Measurements from ENCODE around the gene RMC1. TPM values are rescaled to one million over a fixed set of nuclear protein-coding genes. Genes with fewer than 3 reads are reported as not detected.
A peak's percentile ranks its signal among the peaks of the same experiment; 100 is the strongest.
"Not testable (repeated sequence)": the region's sequence is repeated elsewhere in the genome, so short reads cannot be mapped to it uniquely, and the experiment has no call there.

The RMC1 gene
- total RNA-seq, 4 donors from 2014 or later = 17.9 to 34.1 (median 28.9) TPM

DNA sequence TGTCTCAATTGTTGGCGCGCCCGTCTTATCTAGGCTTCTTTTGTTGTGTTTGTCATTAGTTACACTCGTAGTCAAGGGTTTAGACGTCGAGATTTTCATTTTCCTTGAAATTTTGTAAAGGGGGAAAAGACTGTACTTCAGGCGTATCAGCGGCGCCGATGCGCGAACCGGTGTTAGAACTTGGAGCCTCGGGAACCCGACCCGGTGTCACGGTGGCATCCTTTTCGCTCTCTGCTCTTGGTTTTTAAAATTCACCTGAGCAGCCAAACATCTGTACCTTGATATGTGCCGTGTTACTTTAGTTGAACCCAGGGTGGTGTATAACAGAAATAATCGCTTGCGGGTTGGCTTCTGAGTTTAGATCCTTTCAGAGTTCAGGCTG lies 643 bp downstream of the RMC1 start:
- no peak for ATAC-seq
- peaks cover 6 to 54% (median 10%) of the 10 kb centered on the region in 3 donors for H3K4me1 ChIP-seq
- H3K9me3 ChIP-seq = no peaks in the 10 kb centered on the region
- H3K27ac ChIP-seq = peak overlapping the region; percentile 36 to 96 (median 92)
- WGBS, 2 donors (ENCODE audit: low coverage in 1 of 2) = 2 to 3% methylated on average over 15 to 16 of the region's 21 CpGs
- H3K27me3 ChIP-seq = no peaks in the 10 kb centered on the region
- H3K4me3 ChIP-seq = peak overlapping the region; percentile 92 to 98
- H3K36me3 ChIP-seq = peaks cover 0 to 28% of the 10 kb centered on the region in 2 donors
- no peak for TF ChIP-seq EP300 (IDR thresholded peaks at IDR 0.05)
- no peak for TF ChIP-seq POLR2AphosphoS5 (IDR thresholded peaks at IDR 0.05)
- no peak for TF ChIP-seq POLR2A (IDR thresholded peaks at IDR 0.05)
- TF ChIP-seq, protein P1, sequence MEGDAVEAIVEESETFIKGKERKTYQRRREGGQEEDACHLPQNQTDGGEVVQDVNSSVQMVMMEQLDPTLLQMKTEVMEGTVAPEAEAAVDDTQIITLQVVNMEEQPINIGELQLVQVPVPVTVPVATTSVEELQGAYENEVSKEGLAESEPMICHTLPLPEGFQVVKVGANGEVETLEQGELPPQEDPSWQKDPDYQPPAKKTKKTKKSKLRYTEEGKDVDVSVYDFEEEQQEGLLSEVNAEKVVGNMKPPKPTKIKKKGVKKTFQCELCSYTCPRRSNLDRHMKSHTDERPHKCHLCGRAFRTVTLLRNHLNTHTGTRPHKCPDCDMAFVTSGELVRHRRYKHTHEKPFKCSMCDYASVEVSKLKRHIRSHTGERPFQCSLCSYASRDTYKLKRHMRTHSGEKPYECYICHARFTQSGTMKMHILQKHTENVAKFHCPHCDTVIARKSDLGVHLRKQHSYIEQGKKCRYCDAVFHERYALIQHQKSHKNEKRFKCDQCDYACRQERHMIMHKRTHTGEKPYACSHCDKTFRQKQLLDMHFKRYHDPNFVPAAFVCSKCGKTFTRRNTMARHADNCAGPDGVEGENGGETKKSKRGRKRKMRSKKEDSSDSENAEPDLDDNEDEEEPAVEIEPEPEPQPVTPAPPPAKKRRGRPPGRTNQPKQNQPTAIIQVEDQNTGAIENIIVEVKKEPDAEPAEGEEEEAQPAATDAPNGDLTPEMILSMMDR (IDR thresholded peaks at IDR 0.05) = no peak

DNA sequence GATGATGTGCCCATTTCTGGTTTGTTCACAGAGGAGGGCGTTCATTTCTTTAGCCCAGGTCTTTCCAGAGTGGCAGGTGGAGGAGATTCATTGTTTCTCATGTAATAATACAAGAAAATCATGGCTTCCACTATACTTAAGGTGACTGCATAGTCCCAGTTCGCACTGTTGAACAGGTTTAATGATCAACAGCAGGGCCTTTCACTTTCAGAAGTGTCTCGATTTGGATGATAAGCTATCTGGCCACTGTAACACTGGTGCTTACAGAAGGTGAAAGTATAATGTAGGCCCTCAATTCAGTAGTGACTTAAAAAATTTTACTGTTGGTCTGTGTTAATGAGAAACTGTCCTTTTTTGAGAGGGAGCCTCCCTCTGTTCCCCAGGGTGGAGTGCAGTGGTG lies 1.4 kb downstream of the RMC1 start:
- WGBS, 2 donors (ENCODE audit: low coverage in 1 of 2) = 84 to 100% methylated on average over 1 to 2 of the region's 3 CpGs
- Histone ChIP-seq H3K4me3 (peak overlapping the region in 1 of 2 donors; percentile 98), H3K36me3 (peaks cover 0 to 35% of the 10 kb centered on the region in 2 donors), H3K27ac (peak overlapping the region in 1 of 4 donors; percentile 92), H3K27me3 (no peaks in the 10 kb centered on the region), H3K9me3 (no peaks in the 10 kb centered on the region), H3K4me1 (peaks cover 6 to 54% (median 10%) of the 10 kb centered on the region in 3 donors)
- no peak for TF ChIP-seq EP300 (IDR thresholded peaks at IDR 0.05)
- no peak for TF ChIP-seq POLR2A (IDR thresholded peaks at IDR 0.05)
- TF ChIP-seq, protein P1 (IDR thresholded peaks at IDR 0.05) = no peak
- no peak for TF ChIP-seq POLR2AphosphoS5 (IDR thresholded peaks at IDR 0.05)
- ATAC-seq = no peak

DNA sequence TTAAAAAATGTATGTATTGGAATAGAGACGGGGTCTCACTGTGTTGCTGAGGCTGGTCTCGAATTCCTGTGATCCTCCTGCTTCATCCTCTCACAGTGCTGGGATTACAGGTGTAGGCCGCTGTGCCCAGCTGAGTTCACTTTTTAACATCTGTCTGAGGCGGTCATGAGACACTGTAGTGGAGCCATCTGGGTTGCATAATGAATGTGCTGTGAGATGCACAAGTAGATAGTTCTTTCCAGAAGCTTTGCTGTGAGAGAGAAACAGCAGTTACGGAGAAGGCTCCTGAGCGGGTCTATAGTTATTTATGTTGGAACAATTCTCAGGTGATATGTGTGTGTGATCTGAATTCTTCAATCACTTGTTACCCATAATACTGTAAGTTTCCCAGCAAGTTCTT lies 3.1 kb downstream of the RMC1 start:
- WGBS, 2 donors (ENCODE audit: low coverage in 1 of 2) = 84 to 94% methylated on average over 5 to 6 of the region's 6 CpGs

DNA sequence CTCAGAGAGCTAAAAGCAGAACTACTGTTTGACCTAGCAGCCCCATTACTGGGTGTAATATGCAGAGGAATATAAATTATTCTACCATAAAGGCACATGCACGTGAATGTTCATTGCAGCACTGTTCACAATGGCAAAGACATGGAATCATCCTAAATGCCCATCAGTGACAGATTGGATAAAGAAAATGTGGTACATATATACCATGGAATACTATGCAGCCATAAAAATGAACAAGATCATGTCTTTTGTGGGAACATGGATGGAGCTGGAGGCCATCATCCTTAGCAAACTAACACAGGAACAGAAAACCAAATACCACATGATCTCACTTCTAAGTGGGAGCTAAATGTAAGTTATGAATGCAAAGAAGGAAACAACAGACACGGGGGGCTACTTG lies 7.6 kb downstream of the RMC1 start:
- H3K9me3 ChIP-seq, H3K27ac ChIP-seq, H3K27me3 ChIP-seq, ATAC-seq, H3K4me3 ChIP-seq: not testable (repeated sequence)
- H3K4me1 ChIP-seq = peaks cover 0 to 27% (median 0%) of the 10 kb centered on the region in 3 donors
- H3K36me3 ChIP-seq = peaks cover 0 to 91% of the 10 kb centered on the region in 2 donors
- 87 to 97% methylated on average over 2 of the region's 2 CpGs for WGBS, 2 donors (ENCODE audit: low coverage in 1 of 2)

More for the DNA sequence above, 3.1 kb downstream of the RMC1 start:
- Histone ChIP-seq H3K4me1 (peaks cover 6 to 54% (median 10%) of the 10 kb centered on the region in 3 donors), H3K9me3 (no peaks in the 10 kb centered on the region), H3K27ac (no peak overlapping the region), H3K36me3 (peaks cover 0 to 52% of the 10 kb centered on the region in 2 donors), H3K27me3 (no peaks in the 10 kb centered on the region), H3K4me3 (no peak overlapping the region)
- ATAC-seq = no peak
- TF ChIP-seq POLR2AphosphoS5 (IDR thresholded peaks at IDR 0.05) (no peak), EP300 (IDR thresholded peaks at IDR 0.05) (no peak), POLR2A (IDR thresholded peaks at IDR 0.05) (no peak)
- TF ChIP-seq, protein P1 (IDR thresholded peaks at IDR 0.05) = no peak

DNA sequence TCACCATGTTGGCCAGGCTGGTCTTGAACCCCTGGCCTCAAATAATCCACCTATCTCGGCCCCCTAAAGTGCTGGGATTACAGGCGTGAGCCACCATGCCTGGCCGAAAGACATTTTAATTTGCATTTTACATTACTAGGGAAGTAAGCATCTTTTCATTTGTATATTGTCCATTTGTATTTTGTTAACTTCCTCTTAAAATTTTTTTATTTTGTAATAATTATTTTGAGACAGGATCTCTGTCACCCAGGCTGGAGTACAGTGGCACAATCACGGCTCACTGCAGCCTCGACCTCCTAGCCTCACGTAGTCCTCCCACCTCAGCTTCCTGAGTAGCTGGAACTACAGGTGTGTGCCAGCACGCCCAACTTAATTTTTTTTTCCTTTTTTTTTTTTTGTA lies 8.9 kb downstream of the RMC1 start:
- ATAC-seq, H3K27ac ChIP-seq, H3K4me3 ChIP-seq, H3K27me3 ChIP-seq, H3K9me3 ChIP-seq: not testable (repeated sequence)
- H3K36me3 ChIP-seq = peaks cover 0 to 90% of the 10 kb centered on the region in 2 donors
- WGBS, 2 donors (ENCODE audit: low coverage in 1 of 2) = 89 to 91% methylated on average over 6 to 7 of the region's 7 CpGs
- H3K4me1 ChIP-seq = peaks cover 0 to 18% (median 0%) of the 10 kb centered on the region in 3 donors

DNA sequence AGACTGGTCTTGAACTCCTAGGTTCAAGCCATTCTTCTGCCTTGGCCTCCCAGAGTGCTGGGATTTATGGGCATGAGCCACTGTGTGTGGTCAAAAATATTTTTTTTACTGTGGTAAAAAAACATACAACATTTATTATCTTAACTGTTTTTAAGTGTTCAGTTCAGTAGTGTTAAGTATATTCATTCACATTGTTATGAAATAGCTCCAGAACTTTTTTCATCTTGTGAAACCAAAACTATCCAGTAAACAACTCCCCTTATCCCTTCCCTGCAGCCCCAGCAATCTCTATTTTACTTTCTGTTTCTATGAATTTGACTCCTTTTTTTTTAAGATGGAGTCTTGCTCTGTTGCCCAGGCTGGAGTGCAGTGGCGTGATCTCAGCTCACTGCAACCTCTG lies 9.3 kb downstream of the RMC1 start:
- 89 to 100% methylated on average over 1 of the region's 1 CpG for WGBS, 2 donors (ENCODE audit: low coverage in 1 of 2)
- H3K27ac ChIP-seq = no peak overlapping the region
- peaks cover 0 to 14% (median 0%) of the 10 kb centered on the region in 3 donors for H3K4me1 ChIP-seq
- no peaks in the 10 kb centered on the region for H3K9me3 ChIP-seq
- no peak overlapping the region for H3K4me3 ChIP-seq
- no peak for ATAC-seq
- H3K36me3 ChIP-seq = peaks cover 0 to 90% of the 10 kb centered on the region in 2 donors
- TF ChIP-seq POLR2A (IDR thresholded peaks at IDR 0.05) = no peak
- TF ChIP-seq EP300 (IDR thresholded peaks at IDR 0.05) = no peak
- no peak for TF ChIP-seq POLR2AphosphoS5 (IDR thresholded peaks at IDR 0.05)
- TF ChIP-seq, protein P1 (IDR thresholded peaks at IDR 0.05) = no peak
- no peaks in the 10 kb centered on the region for H3K27me3 ChIP-seq
